ENCODE measurements around the gene CTNNBL1.

CTNNBL1 gene

GRCh38 chr20:37841971-37842370 lies 148.1 kb downstream of the CTNNBL1 start:
- H3K9ac ChIP-seq (ENCODE audit: low read depth in 1 of 2, low read length in 2 of 2): no peak overlapping the region
- H3K36me3 ChIP-seq (ENCODE audit: control insufficient read depth in 1 of 2, insufficient read depth in 2 of 2, low read length in 2 of 2): peaks cover 18 to 40% of the 10 kb centered on the region in 2 donors

DNA sequence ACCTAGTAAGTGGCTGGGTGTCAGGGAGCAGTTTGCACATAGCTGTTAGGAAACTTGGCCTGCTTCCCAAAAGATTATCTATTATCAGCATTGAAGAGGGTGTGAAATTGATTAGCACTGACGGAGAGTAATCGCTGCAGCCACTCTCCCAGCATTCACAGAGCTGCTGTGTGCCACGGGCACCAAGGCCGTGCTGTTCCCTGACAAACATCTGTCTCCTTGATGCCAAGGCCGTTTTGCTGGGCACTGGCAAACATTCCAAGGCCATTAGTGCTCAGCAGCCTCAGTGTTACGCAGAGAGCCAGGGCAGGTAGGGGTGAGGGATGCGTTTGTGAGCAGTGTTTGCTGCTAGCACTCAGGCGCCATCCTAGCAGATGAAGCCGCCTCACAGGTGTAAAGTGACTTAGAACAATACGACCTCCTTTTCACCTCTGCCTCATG lies 151.4 kb downstream of the CTNNBL1 start:
- H3K9ac ChIP-seq (ENCODE audit: low read depth in 1 of 2, low read length in 2 of 2): no peak overlapping the region
- peaks cover 4 to 8% of the 10 kb centered on the region in 2 donors for H3K4me1 ChIP-seq (ENCODE audit: control insufficient read depth in 1 of 2, insufficient read depth in 2 of 2, low read length in 2 of 2)
- no peak overlapping the region for H3K4me3 ChIP-seq (ENCODE audit: low read depth in 1 of 2, low read length in 2 of 2)
- H3K9me3 ChIP-seq (ENCODE audit: control insufficient read depth in 1 of 2, low read length in 2 of 2): no peaks in the 10 kb centered on the region
- no peak overlapping the region for H3K27ac ChIP-seq (ENCODE audit: low read depth, low read length)
- H3K27me3 ChIP-seq (ENCODE audit: control insufficient read depth in 1 of 2, insufficient read depth in 2 of 2, low read length in 2 of 2): no peaks in the 10 kb centered on the region
- peaks cover 22 to 52% of the 10 kb centered on the region in 2 donors for H3K36me3 ChIP-seq (ENCODE audit: control insufficient read depth in 1 of 2, insufficient read depth in 2 of 2, low read length in 2 of 2)

More at GRCh38 chr20:37841971-37842370, 148.1 kb downstream of the CTNNBL1 start:
- H3K4me1 ChIP-seq (ENCODE audit: control insufficient read depth in 1 of 2, insufficient read depth in 2 of 2, low read length in 2 of 2): peaks cover 4 to 8% of the 10 kb centered on the region in 2 donors
- H3K4me3 ChIP-seq (ENCODE audit: low read depth in 1 of 2, low read length in 2 of 2): no peak overlapping the region
- no peaks in the 10 kb centered on the region for H3K27me3 ChIP-seq (ENCODE audit: control insufficient read depth in 1 of 2, insufficient read depth in 2 of 2, low read length in 2 of 2)
- no peak overlapping the region for H3K27ac ChIP-seq (ENCODE audit: low read depth, low read length)
- H3K9me3 ChIP-seq (ENCODE audit: control insufficient read depth in 1 of 2, low read length in 2 of 2): no peaks in the 10 kb centered on the region

GRCh38 chr20:37845878-37846277 lies 152.0 kb downstream of the CTNNBL1 start:
- no peak overlapping the region for H3K27ac ChIP-seq (ENCODE audit: low read depth, low read length)
- H3K9ac ChIP-seq (ENCODE audit: low read depth in 1 of 2, low read length in 2 of 2): no peak overlapping the region
- H3K36me3 ChIP-seq (ENCODE audit: control insufficient read depth in 1 of 2, insufficient read depth in 2 of 2, low read length in 2 of 2): peaks cover 19 to 51% of the 10 kb centered on the region in 2 donors
- H3K9me3 ChIP-seq (ENCODE audit: control insufficient read depth in 1 of 2, low read length in 2 of 2): no peaks in the 10 kb centered on the region
- no peak overlapping the region for H3K4me3 ChIP-seq (ENCODE audit: low read depth in 1 of 2, low read length in 2 of 2)
- H3K4me1 ChIP-seq (ENCODE audit: control insufficient read depth in 1 of 2, insufficient read depth in 2 of 2, low read length in 2 of 2): peaks cover 4 to 8% of the 10 kb centered on the region in 2 donors
- no peaks in the 10 kb centered on the region for H3K27me3 ChIP-seq (ENCODE audit: control insufficient read depth in 1 of 2, insufficient read depth in 2 of 2, low read length in 2 of 2)

- Histone ChIP-seq H3K36me3 (ENCODE audit: control insufficient read depth in 1 of 2, insufficient read depth in 2 of 2, low read length in 2 of 2) (peaks cover 19 to 46% of the 10 kb centered on the region in 2 donors), H3K27ac (ENCODE audit: low read depth, low read length) (no peak overlapping the region)
Observed at GRCh38 chr20:37846573-37846972, 152.7 kb downstream of the CTNNBL1 start.

DNA sequence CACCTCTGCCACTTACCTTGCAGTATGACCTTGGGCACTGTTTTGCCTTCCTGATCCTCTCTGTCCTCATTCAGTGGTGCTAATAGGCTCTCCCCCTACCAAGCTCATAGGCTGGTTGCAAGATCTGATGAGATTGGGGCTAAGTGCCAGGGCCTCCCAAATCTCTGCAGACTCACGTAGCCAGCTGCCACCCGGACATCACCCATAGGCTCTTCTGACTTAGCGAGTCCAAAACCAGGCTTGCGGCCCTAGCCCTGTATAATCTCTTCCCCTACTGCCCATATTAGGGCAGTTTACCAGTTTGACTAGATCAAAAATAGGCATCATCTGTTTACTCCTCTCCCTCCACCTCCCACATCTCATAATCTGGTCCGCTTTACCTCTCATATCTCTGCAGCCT lies 154.9 kb downstream of the CTNNBL1 start:
- Histone ChIP-seq H3K9ac (ENCODE audit: low read depth in 1 of 2, low read length in 2 of 2) (no peak overlapping the region), H3K9me3 (ENCODE audit: control insufficient read depth in 1 of 2, low read length in 2 of 2) (no peaks in the 10 kb centered on the region), H3K27ac (ENCODE audit: low read depth, low read length) (no peak overlapping the region), H3K4me3 (ENCODE audit: low read depth in 1 of 2, low read length in 2 of 2) (no peak overlapping the region), H3K36me3 (ENCODE audit: control insufficient read depth in 1 of 2, insufficient read depth in 2 of 2, low read length in 2 of 2) (peaks cover 16 to 47% of the 10 kb centered on the region in 2 donors), H3K4me1 (ENCODE audit: control insufficient read depth in 1 of 2, insufficient read depth in 2 of 2, low read length in 2 of 2) (peaks cover 4 to 8% of the 10 kb centered on the region in 2 donors), H3K27me3 (ENCODE audit: control insufficient read depth in 1 of 2, insufficient read depth in 2 of 2, low read length in 2 of 2) (no peaks in the 10 kb centered on the region)

More at GRCh38 chr20:37846573-37846972, 152.7 kb downstream of the CTNNBL1 start:
- H3K4me1 ChIP-seq (ENCODE audit: control insufficient read depth in 1 of 2, insufficient read depth in 2 of 2, low read length in 2 of 2): peaks cover 4 to 8% of the 10 kb centered on the region in 2 donors
- H3K4me3 ChIP-seq (ENCODE audit: low read depth in 1 of 2, low read length in 2 of 2): no peak overlapping the region
- no peaks in the 10 kb centered on the region for H3K27me3 ChIP-seq (ENCODE audit: control insufficient read depth in 1 of 2, insufficient read depth in 2 of 2, low read length in 2 of 2)
- no peaks in the 10 kb centered on the region for H3K9me3 ChIP-seq (ENCODE audit: control insufficient read depth in 1 of 2, low read length in 2 of 2)
- no peak overlapping the region for H3K9ac ChIP-seq (ENCODE audit: low read depth in 1 of 2, low read length in 2 of 2)

- no peaks in the 10 kb centered on the region for H3K9me3 ChIP-seq (ENCODE audit: control insufficient read depth in 1 of 2, low read length in 2 of 2)
- H3K9ac ChIP-seq (ENCODE audit: low read depth in 1 of 2, low read length in 2 of 2): no peak overlapping the region
- H3K27ac ChIP-seq (ENCODE audit: low read depth, low read length): no peak overlapping the region
- H3K36me3 ChIP-seq (ENCODE audit: control insufficient read depth in 1 of 2, insufficient read depth in 2 of 2, low read length in 2 of 2): peaks cover 16 to 45% of the 10 kb centered on the region in 2 donors
- H3K4me3 ChIP-seq (ENCODE audit: low read depth in 1 of 2, low read length in 2 of 2): no peak overlapping the region
- H3K27me3 ChIP-seq (ENCODE audit: control insufficient read depth in 1 of 2, insufficient read depth in 2 of 2, low read length in 2 of 2): no peaks in the 10 kb centered on the region
- H3K4me1 ChIP-seq (ENCODE audit: control insufficient read depth in 1 of 2, insufficient read depth in 2 of 2, low read length in 2 of 2): peaks cover 4 to 8% of the 10 kb centered on the region in 2 donors
Observed at GRCh38 chr20:37849156-37849555, 155.3 kb downstream of the CTNNBL1 start.

GRCh38 chr20:37849566-37849965 lies 155.7 kb downstream of the CTNNBL1 start:
- H3K36me3 ChIP-seq (ENCODE audit: control insufficient read depth in 1 of 2, insufficient read depth in 2 of 2, low read length in 2 of 2): peaks cover 14 to 41% of the 10 kb centered on the region in 2 donors
- H3K9ac ChIP-seq (ENCODE audit: low read depth in 1 of 2, low read length in 2 of 2): no peak overlapping the region
- H3K9me3 ChIP-seq (ENCODE audit: control insufficient read depth in 1 of 2, low read length in 2 of 2): no peaks in the 10 kb centered on the region
- H3K4me1 ChIP-seq (ENCODE audit: control insufficient read depth in 1 of 2, insufficient read depth in 2 of 2, low read length in 2 of 2): peaks cover 4 to 8% of the 10 kb centered on the region in 2 donors
- H3K4me3 ChIP-seq (ENCODE audit: low read depth in 1 of 2, low read length in 2 of 2): no peak overlapping the region
- H3K27me3 ChIP-seq (ENCODE audit: control insufficient read depth in 1 of 2, insufficient read depth in 2 of 2, low read length in 2 of 2): no peaks in the 10 kb centered on the region
- H3K27ac ChIP-seq (ENCODE audit: low read depth, low read length): no peak overlapping the region

DNA sequence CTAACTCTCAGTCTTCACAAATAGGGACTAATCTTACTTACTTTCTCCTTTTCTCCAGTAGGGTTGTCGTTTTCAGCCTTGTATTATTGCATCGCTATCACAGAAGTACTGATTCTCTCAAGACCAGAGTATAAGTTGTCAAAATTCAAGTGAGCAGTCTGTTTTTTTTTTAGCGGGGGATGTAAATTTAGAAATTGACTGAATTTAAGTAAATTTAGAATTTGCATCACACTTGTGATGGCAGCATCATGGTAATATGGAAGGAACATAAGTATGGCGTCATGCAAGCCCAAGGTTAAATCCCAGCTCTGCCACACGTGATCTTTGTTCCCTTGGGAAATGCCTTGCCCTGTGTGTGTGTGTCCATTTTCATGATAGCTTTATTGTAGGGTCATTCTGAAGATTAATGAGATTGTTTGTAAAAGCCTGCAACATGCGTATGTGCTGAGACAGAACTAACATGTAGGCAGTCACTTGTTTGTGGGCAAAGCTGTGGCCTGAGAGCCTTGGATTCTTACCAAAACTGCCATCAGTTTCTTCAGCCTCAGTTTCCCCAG lies 156.3 kb downstream of the CTNNBL1 start:
- no peak overlapping the region for H3K4me3 ChIP-seq (ENCODE audit: low read depth in 1 of 2, low read length in 2 of 2)
- H3K27me3 ChIP-seq (ENCODE audit: control insufficient read depth in 1 of 2, insufficient read depth in 2 of 2, low read length in 2 of 2): no peaks in the 10 kb centered on the region
- H3K9me3 ChIP-seq (ENCODE audit: control insufficient read depth in 1 of 2, low read length in 2 of 2): no peaks in the 10 kb centered on the region
- H3K36me3 ChIP-seq (ENCODE audit: control insufficient read depth in 1 of 2, insufficient read depth in 2 of 2, low read length in 2 of 2): peaks cover 14 to 40% of the 10 kb centered on the region in 2 donors
- H3K4me1 ChIP-seq (ENCODE audit: control insufficient read depth in 1 of 2, insufficient read depth in 2 of 2, low read length in 2 of 2): peaks cover 3 to 8% of the 10 kb centered on the region in 2 donors
- H3K27ac ChIP-seq (ENCODE audit: low read depth, low read length): no peak overlapping the region
- no peak overlapping the region for H3K9ac ChIP-seq (ENCODE audit: low read depth in 1 of 2, low read length in 2 of 2)

- H3K4me3 ChIP-seq (ENCODE audit: low read depth in 1 of 2, low read length in 2 of 2): no peak overlapping the region
- H3K36me3 ChIP-seq (ENCODE audit: control insufficient read depth in 1 of 2, insufficient read depth in 2 of 2, low read length in 2 of 2): peaks cover 14 to 44% of the 10 kb centered on the region in 2 donors
- no peaks in the 10 kb centered on the region for H3K9me3 ChIP-seq (ENCODE audit: control insufficient read depth in 1 of 2, low read length in 2 of 2)
- no peaks in the 10 kb centered on the region for H3K27me3 ChIP-seq (ENCODE audit: control insufficient read depth in 1 of 2, insufficient read depth in 2 of 2, low read length in 2 of 2)
- no peak overlapping the region for H3K27ac ChIP-seq (ENCODE audit: low read depth, low read length)
- no peak overlapping the region for H3K9ac ChIP-seq (ENCODE audit: low read depth in 1 of 2, low read length in 2 of 2)
- H3K4me1 ChIP-seq (ENCODE audit: control insufficient read depth in 1 of 2, insufficient read depth in 2 of 2, low read length in 2 of 2): peaks cover 0 to 1% of the 10 kb centered on the region in 2 donors
Observed at GRCh38 chr20:37850724-37851355, 157.0 kb downstream of the CTNNBL1 start.

DNA sequence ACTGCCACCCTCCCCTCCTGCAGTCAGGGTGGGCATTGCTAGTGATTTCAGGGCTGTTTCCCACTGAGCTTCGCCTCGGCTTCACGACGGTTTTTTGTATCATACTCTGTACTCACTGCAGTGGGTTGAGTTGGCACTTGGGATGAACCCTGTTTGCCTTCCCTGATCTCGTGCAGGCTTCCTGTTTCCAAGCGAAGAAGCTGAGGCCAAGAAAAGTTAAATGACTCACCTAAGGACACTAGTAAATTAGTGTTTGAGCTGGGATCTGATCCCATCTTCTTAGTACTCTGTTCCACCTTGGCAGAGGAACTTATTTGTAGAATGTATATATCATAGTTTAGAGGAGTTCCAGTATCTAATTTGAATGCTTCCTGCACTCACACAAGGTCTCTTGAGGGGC lies 158.8 kb downstream of the CTNNBL1 start:
- H3K36me3 ChIP-seq (ENCODE audit: control insufficient read depth in 1 of 2, insufficient read depth in 2 of 2, low read length in 2 of 2): peaks cover 14 to 50% of the 10 kb centered on the region in 2 donors
- H3K4me1 ChIP-seq (ENCODE audit: control insufficient read depth in 1 of 2, insufficient read depth in 2 of 2, low read length in 2 of 2): no peaks in the 10 kb centered on the region
- no peak overlapping the region for H3K9ac ChIP-seq (ENCODE audit: low read depth in 1 of 2, low read length in 2 of 2)
- no peaks in the 10 kb centered on the region for H3K27me3 ChIP-seq (ENCODE audit: control insufficient read depth in 1 of 2, insufficient read depth in 2 of 2, low read length in 2 of 2)
- H3K27ac ChIP-seq (ENCODE audit: low read depth, low read length): no peak overlapping the region
- H3K4me3 ChIP-seq (ENCODE audit: low read depth in 1 of 2, low read length in 2 of 2): no peak overlapping the region
- H3K9me3 ChIP-seq (ENCODE audit: control insufficient read depth in 1 of 2, low read length in 2 of 2): no peaks in the 10 kb centered on the region

Measured in duodenal mucosa (tissue), 2 donors.